Measurements from ENCODE around the gene SULT4A1. TPM values are rescaled to one million over a fixed set of nuclear protein-coding genes. Genes with fewer than 3 reads are reported as not detected.

SULT4A1 gene
- total and polyA plus RNA-seq, 2 experiments from 2014 or later, result 1.1 to 2.8 TPM

GRCh38 chr22:43820651-43821305 is 41.5 kb downstream of the SULT4A1 start:
- TF ChIP-seq EZH2 (IDR thresholded peaks at IDR 0.05; ENCODE audit: borderline replicate concordance) (no peak), CTCF (IDR thresholded peaks at IDR 0.05; ENCODE audit: poor library complexity) (no peak), EZH2phosphoT487 (IDR thresholded peaks at IDR 0.05; ENCODE audit: low read depth, severe bottlenecking, unreplicated experiment) (no peak)
- Histone ChIP-seq H3K79me2 (no peaks in the 10 kb centered on the region), H3K36me3 (replicated peaks; ENCODE audit: insufficient read depth, low read depth) (no peaks in the 10 kb centered on the region), H3K27me3 (no peaks in the 10 kb centered on the region), H3K9me2 (replicated peaks; ENCODE audit: insufficient read depth) (no peaks in the 10 kb centered on the region), H2AFZ (no peak overlapping the region), H4K20me1 (ENCODE audit: insufficient read depth, poor library complexity, severe bottlenecking) (no peaks in the 10 kb centered on the region), H3K4me2 (no peak overlapping the region), H3K4me1 (ENCODE audit: insufficient read depth) (peaks cover 8% of the 10 kb centered on the region), H3K9me3 (ENCODE audit: low read depth) (no peaks in the 10 kb centered on the region), H3K4me3 (no peak overlapping the region), H3K27ac (no peak overlapping the region)
- WGBS (ENCODE audit: low lambda C conversion rate, missing lambda C conversion rate), result 69% methylated on average over 18 of the region's 18 CpGs
- DNase-seq (ENCODE audit: low spot score), result peak; percentile 19

GRCh38 chr22:43819931-43820640 is 42.2 kb downstream of the SULT4A1 start:
- no peaks in the 10 kb centered on the region for H3K36me3 ChIP-seq (replicated peaks; ENCODE audit: insufficient read depth, low read depth)
- no peak overlapping the region for H3K27ac ChIP-seq
- H2AFZ ChIP-seq, result no peak overlapping the region
- no peak overlapping the region for H3K4me3 ChIP-seq
- no peaks in the 10 kb centered on the region for H3K9me3 ChIP-seq (ENCODE audit: low read depth)
- no peaks in the 10 kb centered on the region for H3K9me2 ChIP-seq (replicated peaks; ENCODE audit: insufficient read depth)
- H3K79me2 ChIP-seq, result no peaks in the 10 kb centered on the region
- H3K4me1 ChIP-seq (ENCODE audit: insufficient read depth), result peaks cover 8% of the 10 kb centered on the region
- no peak overlapping the region for H3K4me2 ChIP-seq
- no peaks in the 10 kb centered on the region for H4K20me1 ChIP-seq (ENCODE audit: insufficient read depth, poor library complexity, severe bottlenecking)
- TF ChIP-seq EZH2phosphoT487 (IDR thresholded peaks at IDR 0.05; ENCODE audit: low read depth, severe bottlenecking, unreplicated experiment) (no peak), EZH2 (IDR thresholded peaks at IDR 0.05; ENCODE audit: borderline replicate concordance) (no peak), CTCF (IDR thresholded peaks at IDR 0.05; ENCODE audit: poor library complexity) (no peak)
- DNase-seq (ENCODE audit: low spot score), result no peak
- WGBS (ENCODE audit: low lambda C conversion rate, missing lambda C conversion rate), result 91% methylated on average over 13 of the region's 13 CpGs
- no peaks in the 10 kb centered on the region for H3K27me3 ChIP-seq

- no peaks in the 10 kb centered on the region for H3K27me3 ChIP-seq
- H2AFZ ChIP-seq, result no peak overlapping the region
- H3K79me2 ChIP-seq, result no peaks in the 10 kb centered on the region
- no peaks in the 10 kb centered on the region for H3K9me3 ChIP-seq (ENCODE audit: low read depth)
- peaks cover 8% of the 10 kb centered on the region for H3K4me1 ChIP-seq (ENCODE audit: insufficient read depth)
- DNase-seq (ENCODE audit: low spot score), result no peak
- 91% methylated on average over 12 of the region's 12 CpGs for WGBS (ENCODE audit: low lambda C conversion rate, missing lambda C conversion rate)
- H3K9me2 ChIP-seq (replicated peaks; ENCODE audit: insufficient read depth), result no peaks in the 10 kb centered on the region
- no peak overlapping the region for H3K4me2 ChIP-seq
- no peak overlapping the region for H3K27ac ChIP-seq
- H3K36me3 ChIP-seq (replicated peaks; ENCODE audit: insufficient read depth, low read depth), result no peaks in the 10 kb centered on the region
- H3K4me3 ChIP-seq, result no peak overlapping the region
- no peaks in the 10 kb centered on the region for H4K20me1 ChIP-seq (ENCODE audit: insufficient read depth, poor library complexity, severe bottlenecking)
- TF ChIP-seq CTCF (IDR thresholded peaks at IDR 0.05; ENCODE audit: poor library complexity) (no peak), EZH2 (IDR thresholded peaks at IDR 0.05; ENCODE audit: borderline replicate concordance) (no peak), EZH2phosphoT487 (IDR thresholded peaks at IDR 0.05; ENCODE audit: low read depth, severe bottlenecking, unreplicated experiment) (no peak)
Observed at GRCh38 chr22:43819421-43819921, 42.8 kb downstream of the SULT4A1 start.

Data from hepatocyte (in vitro differentiated cells).